ENCODE data around the gene UGDH.
A peak's percentile ranks its signal among the peaks of the same experiment; 100 is the strongest.
"Not testable (repeated sequence)": the region's sequence is repeated elsewhere in the genome, so short reads cannot be mapped to it uniquely, and the experiment has no call there.

Gene UGDH

DNA sequence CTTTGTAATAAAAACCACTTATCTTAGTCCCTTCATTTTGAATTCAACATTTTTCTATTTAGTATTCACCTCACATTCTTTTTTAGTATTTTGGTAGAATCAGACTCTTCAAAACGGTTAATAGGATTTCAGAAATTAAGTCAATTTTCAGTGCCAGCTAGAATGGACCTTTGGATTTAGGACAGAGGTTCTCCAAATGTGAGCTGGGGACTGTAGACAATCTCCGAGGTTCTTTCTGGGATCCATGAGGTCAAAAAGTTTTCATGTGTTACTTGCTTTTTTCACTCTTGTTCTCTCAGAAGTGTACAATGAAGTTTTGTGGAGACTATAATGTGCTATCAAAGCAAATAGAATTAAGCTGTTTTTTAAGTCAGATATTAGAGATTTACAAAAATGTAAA lies 2.3 kb upstream of the UGDH start:
- no peak for DNase-seq (ENCODE audit: low read depth in 2 of 2)

DNA sequence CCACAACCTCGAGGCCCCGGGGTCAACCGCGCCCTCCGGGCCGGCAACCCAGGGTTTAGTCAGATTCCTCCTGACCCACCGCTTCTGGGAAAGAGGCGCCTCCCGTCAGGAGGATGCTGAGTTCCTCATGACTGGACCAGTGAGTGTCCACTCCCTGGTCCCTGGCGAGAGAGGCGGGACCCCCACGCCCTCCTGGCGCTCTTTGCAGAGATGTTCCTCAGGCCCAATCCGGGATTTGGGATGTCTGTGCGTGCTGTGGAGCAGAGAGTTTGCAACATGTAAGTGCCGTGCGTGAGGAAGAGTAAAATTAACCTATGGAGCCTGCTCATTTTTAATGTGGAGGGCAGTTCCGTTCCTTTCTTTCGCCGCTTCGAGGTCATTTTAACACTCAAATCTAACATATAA lies 824 bp upstream of the UGDH start:
- DNase-seq (ENCODE audit: low read depth in 2 of 2), result peak in 1 of 2 experiments; percentile 19

DNA sequence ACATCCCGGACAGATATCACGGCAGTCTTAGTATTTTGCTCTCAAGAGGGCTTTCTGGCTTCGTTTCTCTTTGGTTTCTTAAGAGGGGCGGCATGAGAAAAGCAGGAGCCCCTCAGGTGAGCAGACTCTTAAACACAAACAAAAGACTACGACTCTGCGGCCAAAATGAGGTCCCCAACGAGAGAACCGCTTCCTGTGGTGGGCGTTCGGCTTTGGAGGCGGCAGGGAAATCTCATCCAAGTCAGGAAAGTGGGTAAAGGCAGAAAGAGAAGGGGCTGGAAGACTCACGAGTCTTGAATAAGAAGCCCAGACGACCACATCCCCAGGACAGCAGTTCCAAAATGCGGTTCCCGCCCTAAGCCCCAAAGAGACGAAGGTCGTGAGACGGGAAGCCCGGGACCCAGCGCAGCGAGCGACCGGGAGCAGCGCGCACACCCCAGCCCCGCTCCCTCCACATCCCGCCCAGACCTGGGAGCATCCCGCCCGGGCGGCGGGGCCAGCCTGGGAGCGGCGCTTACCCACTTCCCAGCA lies 409 bp downstream of the UGDH start:
- DNase-seq (ENCODE audit: low read depth in 2 of 2), result no peak

DNA sequence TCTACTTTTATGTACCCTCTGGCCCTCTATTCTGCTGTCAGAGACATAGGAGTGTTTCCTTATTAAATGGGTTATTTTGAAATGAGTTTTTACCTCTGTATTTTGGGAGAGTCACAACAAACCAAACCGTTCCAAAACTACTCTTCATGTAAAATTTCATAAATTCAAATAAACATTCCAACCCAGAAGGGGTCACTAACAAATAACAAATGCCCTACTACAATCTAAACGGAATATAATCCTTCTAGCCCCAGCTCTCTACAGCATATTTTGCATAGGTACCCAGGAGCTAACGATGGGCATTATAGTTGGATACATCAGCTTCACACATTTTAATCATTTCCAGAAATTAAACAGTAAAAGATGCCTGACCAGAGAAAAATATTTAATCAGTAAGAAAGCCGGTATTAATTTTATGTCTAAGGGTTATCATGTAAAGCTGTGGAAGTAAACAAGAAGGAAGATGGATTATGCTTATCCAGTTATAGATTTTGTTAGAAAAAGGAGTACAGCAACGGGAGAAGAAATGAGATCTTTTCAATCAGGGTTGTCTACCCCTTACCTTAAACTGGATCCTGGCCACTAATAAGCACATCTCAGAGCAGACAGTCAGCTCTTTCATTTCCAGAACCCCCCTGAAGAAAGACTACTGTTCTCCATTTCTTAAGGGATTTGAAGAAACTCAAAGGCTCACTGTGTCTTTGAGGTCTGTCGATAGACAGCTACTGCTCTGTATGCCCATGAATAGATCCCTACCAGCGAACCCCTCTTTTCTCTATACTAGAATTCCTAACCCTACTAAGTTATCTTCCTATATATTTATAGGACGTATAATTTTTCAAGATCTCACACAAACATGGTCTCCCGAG lies 1.2 kb downstream of the UGDH start:
- no peak for DNase-seq (ENCODE audit: low read depth in 2 of 2)

DNA sequence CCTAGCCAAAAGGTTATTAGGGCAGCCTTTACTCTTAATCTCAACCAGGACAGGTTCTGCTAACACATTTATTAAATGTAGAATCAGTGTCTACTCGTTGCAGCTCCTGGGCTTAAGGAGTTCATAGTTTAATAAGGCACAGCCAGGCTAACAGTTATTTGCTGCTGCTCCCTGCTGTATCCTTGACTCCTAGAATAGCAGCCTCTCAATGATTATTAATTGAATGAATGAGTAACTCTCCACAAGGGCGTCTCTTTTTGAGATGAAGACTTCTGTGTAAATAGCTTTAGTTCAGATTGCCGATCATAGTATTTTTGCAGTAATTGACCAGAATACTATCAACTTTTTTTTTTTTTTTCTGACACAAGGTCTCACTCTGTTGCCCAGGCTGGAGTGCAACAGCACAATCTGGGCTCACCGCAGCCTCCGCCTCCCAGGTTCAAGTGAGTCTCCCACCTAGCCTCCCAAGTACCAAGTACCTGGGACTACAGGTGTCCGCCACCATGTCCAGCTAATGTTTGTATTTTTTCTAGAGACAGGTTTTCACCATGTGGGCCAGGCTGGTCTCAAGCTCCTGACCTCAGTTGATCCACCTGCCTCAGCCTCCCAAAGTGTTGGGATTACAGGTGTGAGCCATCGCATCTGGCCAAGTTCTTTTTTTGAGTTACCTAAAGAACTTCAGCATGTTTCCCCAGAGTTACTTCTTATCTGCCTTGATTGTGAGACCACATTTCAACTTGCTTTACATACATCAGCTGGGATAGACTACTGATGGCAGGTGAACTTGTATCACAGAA lies 2.9 kb downstream of the UGDH start:
- no peak for DNase-seq (ENCODE audit: low read depth in 2 of 2)

DNA sequence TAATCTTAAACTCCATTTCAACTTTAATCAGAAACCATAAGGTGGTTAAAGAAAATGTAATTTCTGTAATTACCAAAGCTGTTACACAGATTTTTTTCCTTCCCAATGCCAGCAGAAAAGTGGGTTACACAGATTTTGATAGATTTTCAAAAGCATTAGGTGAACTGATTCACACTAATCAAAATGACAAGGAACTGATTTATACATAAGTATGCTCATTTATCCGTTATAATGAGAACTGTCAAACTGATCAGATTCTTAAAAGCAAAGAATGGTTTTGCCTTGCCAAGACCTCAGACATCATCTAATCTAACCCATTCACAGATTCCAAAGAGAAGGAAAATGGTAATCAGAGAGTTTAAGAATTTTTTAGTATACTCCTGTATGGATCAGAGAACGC lies 5.2 kb downstream of the UGDH start:
- DNase-seq (ENCODE audit: low read depth in 2 of 2), result no peak

DNA sequence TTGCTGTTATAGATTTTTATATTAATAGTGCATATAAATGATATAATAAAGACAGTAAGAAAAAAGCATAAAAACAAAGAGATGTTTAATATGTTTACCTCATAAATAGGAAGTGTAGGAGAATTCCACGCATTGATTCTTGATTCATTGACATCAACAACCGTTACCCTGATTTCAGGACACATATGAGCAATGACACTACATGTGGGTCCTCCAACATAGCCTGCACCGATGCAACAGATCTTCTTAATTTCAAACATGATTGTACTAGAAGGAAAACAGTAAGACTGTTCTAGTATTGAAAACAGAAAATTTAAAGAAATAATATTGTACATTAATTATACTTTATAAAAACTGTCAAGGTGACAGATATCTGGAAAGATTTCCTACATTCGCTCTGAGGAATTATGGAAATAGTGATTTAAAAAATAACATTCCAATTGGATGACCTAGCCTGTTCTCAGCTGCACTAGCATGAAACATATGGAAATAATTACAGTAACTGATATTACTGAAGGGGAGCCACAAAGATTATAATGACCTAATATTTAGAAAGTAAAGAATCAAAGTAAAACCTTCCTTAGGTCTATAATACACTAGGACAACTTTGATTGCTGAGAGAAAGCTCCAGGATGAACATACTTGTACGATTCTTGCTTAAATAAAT lies 5.9 kb downstream of the UGDH start:
- DNase-seq (ENCODE audit: low read depth in 2 of 2), result peak; percentile 59 to 63

DNA sequence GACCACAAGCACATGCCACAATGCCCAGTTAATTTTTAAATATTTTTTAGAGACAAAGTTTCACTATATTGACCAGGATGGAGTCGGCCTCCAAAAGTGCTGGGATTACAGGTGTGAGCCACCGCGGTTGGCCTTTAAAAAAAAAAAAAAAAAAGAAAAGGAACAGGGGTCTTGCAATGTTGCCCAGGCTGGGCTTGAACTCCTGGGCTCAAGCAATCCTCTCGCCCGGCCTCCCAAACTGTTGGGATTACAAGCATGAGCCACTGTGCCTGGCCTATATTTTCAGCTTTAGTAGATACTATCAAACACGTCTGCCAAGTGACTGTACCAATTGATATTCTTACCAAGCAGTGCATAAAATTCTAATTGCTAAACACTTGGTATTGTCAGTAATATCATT lies 8.8 kb downstream of the UGDH start:
- DNase-seq (ENCODE audit: low read depth in 2 of 2), result no peak

DNA sequence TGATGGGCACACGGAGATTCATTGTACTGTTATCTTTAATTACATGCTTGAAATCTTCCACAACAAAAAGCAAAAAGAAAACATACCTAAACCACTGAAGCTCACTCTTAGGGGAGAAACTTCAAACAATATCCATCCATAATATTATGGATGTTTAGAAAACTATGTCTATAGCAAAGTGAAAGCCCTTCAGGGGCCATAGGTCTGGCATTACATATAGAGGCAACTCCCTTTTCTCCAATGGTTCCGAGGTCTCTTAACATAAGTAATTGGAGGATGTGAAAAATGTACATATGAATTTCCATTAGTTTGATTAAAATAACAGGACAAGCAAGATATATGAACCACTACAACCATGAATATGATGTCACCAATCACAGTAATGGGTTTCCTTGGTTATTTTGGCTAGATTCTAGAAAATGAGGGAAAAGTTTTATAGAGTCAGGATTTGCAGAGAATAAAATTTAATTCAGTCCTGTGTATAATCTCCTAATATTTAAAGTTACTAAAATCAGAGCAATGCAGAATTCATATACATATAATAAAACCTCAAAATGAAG lies 10.8 kb downstream of the UGDH start:
- DNase-seq (ENCODE audit: low read depth in 2 of 2), result no peak

DNA sequence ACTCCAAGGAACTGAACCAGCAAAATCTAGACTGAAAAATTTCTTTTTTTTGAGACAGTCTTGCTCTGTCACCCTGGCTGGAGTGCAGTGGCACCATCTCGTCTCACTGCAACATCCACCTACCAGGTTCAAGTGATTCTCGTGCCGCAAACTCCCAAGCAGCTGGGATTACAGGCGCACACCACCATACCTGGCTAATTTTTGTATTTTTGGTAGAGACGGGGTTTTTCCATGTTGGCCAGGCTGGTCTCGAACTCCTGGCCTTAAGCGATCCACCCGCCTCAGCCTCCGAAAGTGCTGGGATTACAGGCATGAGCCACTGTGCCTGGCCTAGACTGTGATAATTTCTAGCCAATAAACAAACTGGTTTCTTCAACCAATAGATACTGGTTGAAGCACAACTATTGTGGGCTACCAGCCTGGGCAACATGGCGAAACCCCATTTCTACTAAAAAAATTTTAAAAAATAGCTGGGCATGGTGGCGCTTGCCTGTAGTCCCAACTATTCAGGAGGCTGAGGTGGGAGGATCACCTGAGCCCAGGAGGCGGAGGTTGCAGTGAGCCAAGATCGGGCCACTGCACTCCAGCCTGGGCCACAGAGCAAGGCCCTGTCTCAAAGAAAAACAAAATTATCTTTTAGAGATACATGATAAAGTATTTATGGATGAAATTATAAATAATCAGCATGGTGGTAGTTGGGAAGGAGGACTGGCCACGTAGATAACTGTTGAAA lies 11.4 kb downstream of the UGDH start:
- not testable (repeated sequence) for DNase-seq (ENCODE audit: low read depth in 2 of 2)

DNA sequence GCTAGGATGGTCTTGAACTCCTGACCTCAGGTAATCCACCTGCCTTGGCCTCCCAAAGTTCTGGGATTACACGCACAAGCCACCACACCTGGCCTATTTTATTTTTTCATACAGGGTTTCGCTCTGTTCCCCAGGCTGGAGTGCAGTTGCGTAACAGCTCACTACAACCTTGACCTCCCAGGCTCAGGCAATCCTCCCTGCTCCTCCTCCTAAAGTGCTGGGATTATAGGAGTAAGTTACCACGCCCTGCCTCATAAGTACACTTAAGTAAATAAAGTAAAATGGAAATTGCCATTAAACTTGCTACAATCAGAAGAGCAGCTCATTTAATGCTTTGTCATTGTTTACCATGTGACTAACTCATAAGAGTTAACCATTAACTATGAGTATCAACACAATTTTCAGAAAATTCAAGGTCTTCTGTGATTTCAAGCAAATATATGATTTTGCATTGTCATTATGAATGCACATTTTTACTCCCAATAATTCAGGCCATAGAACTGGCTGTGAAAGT lies 12.3 kb downstream of the UGDH start:
- no peak for DNase-seq (ENCODE audit: low read depth in 2 of 2)

DNA sequence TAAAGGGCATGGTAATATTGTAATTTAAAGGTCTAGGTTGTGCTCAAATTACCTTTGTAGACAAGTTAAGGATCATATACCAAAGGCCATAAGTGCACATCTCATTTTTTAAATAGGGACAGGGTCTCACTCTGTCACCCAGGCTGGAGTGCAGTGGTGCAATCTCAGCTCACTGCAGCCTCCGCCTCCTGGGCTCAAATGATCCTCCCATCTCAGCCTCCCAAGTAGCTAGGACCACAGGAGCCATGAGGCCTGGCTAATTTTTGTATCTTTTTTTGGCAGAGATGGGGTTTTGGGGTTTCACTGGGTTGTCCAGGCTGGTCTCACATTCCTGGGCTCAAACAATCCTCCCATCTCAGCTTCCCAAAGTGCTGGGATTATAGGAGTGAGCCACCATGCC lies 13.0 kb downstream of the UGDH start:
- not testable (repeated sequence) for DNase-seq (ENCODE audit: low read depth in 2 of 2)

DNA sequence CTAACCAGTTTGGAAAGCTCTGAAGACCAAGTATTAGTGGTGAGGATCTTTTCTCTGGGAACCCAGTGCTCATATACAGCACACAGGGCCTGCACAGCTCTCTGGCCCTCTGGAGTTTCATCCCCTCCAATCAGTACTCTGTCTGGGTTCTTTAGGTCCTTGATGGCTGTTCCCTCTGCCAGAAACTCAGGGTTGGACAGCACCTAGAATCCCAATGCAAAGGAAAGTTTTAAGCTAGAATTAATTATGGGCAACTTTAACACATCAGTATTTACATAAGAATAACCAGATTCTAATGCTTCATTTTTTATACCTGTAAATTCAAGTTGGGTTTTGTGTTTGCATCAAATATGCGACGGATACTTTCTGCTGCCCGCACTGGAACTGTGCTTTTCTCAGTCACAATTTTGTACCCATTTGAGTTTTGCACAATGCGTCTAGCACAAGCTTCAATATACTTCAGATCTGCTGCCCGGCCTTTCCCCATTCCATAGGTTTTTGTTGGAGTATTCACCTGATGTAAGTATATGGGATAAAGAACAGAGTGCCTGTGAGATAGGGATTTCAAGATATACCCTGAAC lies 16.8 kb downstream of the UGDH start:
- no peak for DNase-seq (ENCODE audit: low read depth in 2 of 2)

DNA sequence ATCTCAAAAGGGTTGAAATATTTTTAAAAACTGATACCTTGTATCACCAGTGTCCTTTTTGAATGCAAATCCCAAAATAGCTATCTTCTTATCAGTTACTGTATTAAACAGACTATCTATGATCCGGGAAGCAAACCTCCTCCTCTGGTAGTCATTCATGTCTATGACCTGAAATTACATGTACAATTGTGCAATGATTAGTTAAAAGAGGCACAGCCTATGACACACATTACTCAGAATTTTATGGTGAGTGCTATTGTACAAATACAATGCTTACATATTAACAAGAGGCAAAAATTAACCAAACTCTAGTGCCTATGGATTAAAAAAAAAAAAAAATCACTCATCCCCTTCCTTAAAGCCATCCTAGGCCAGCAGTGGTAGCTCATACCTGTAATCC lies 21.7 kb downstream of the UGDH start:
- no peak for DNase-seq (ENCODE audit: low read depth in 2 of 2)

DNA sequence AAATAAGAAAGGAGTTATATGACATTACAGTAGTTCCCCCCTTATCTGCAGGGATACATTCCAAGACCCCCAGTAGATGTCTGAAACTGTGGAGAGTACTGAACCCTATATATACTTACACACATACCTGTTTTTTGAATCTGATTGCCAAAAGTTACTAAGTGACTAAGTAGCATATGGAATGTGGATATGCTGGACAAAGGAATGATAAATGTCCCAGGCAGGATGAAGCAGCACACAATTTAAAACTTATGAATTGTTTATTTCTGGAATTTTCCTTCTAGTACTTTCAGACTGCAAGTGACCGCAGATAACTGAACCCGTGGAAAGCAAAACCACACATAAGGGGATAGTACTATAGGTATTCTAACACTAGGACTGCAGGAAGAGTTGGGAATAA lies 22.7 kb downstream of the UGDH start:
- no peak for DNase-seq (ENCODE audit: low read depth in 2 of 2)

DNA sequence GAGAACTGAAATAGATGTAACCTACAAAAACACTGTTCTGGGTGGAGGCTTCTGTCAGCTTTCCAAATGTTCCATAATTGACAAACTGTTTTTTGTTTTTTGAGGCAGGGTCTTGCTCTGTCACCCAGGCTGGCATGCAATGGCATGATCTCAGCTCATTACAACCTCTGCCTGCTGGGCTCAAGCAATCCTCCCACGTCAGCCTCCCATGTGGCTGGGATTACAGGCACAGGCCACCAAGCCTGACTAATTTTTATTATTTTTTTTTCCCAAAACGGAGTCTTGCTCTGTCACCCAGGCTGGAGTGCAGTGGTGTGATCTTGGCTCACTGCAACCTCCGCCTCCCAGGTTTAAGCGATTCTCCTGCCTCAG lies 24.6 kb downstream of the UGDH start:
- not testable (repeated sequence) for DNase-seq (ENCODE audit: low read depth in 2 of 2)

DNA sequence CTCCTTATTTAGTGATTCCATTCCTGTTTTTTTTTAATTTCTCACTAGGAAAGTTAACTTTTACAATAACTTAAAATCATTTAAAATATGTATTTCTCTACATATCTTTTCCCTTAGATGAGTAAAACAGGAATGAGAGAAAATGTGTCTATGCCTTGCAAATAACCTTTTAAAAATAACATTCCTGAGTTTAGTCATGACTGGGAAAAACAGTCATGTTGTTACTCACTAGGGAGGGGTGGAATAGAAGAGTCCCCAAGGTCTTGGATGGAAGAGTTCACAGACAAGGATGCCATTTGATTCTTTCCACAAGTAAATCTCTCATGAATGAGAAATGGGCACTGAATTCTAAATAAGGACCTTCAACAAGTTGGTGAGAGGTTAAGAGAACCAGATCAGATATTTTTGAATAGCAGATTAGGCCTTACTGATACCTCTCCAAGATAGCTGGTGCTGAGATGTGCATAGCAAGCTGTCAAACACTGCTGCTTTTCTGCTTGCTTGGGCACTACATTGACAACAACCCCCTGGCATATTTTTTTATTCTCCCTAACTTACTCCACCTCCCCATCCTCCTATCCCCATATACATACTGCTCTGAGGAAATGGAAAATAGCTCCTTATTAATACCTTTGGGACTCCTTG lies 25.1 kb downstream of the UGDH start:
- DNase-seq (ENCODE audit: low read depth in 2 of 2), result peak; percentile 48 to 49

DNA sequence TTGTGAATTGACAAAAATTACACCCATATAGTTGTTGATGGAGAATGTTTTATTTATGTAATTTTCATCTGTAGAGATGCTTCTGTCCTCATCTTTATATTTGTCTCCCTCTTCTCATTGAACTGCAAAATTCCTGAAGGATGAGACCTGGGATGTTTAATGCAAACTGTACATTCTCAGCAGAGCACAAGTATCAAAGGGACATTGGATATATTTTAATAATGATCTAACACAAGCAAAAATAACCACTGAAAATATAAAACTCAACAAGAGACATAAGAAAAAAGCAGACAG lies 28.6 kb downstream of the UGDH start:
- DNase-seq (ENCODE audit: low read depth in 2 of 2), result no peak

DNA sequence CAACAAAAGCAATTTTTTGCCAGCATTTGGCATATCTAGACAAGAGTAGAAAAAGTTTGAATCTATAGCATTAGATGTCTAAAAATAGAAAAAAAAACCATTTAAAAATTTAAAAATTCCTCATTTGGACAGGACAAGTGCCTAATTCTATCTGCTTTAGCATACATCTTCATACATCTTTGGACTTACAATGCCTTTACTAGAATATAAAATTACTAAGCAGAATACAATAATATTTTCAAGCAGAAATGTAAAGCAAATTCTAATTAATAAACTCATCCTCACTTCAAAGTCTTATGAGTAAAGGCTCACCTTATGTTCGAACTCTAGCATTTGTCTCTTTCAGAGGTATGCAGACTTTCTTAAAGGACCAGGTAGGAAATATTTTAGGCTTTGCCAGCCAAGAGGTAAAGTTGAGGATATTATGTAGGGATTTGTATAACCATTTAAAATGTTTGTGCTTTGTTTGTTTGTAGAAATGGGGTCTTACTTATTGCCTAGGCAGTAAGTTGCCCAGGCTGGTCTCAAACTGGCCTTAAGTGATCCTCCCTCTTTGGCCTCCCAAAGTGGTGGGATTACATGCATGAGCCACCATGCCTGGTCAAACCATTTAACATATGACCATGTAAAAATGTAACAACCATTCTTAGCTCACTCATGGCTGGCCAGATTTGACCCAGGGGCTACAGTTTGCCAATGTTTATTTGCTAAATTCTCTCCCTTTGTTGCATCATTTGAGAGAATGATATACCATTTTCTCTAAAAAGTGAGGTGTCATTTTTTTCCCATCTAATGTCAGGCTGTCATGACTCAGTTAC lies 29.1 kb downstream of the UGDH start:
- no peak for DNase-seq (ENCODE audit: low read depth in 2 of 2)

Data from fibroblast of skin of left quadriceps (primary cell).